Transverse colon (tissue), 4 donors: ENCODE measurements around the gene RGS21. TPM values are rescaled to one million over a fixed set of nuclear protein-coding genes. Genes with fewer than 3 reads are reported as not detected.

Source experiments
- DNase-seq: peaks from one replicate; pipeline ENCODE4 v3.0.0-alpha.2; 2019
- H3K27ac ChIP-seq, 4 donors: fragments of 200-600 bp; sonication (generic); 2 replicates each; pipeline ENCODE4 v1.5.1; 2016 to 2018; ENCODE audit warnings: inconsistent platforms in 4 of 4
- H3K27me3 ChIP-seq: fragments of 200-600 bp; sonication (generic); 2 replicates; pipeline ENCODE4 v1.5.1; 2017; ENCODE audit warnings: inconsistent platforms
- H3K36me3 ChIP-seq, 4 donors: fragments of 200-600 bp; sonication (generic); 2 replicates each; pipeline ENCODE4 v1.5.1; 2017 to 2019; ENCODE audit warnings: inconsistent platforms in 4 of 4
- H3K4me1 ChIP-seq, 4 donors: fragments of 200-600 bp; sonication (generic); 2 replicates each; pipeline ENCODE4 v1.5.1; 2017 to 2020; ENCODE audit warnings: inconsistent platforms in 4 of 4
- H3K4me3 ChIP-seq, 4 donors: fragments of 200-600 bp; sonication (generic); 1 replicate in 1 of 4; 2 replicates in 3 of 4; pipeline versions ENCODE4 v1.5.1 to v1.6.1; 2017 to 2019; ENCODE audit warnings: inconsistent platforms in 4 of 4
- H3K9me3 ChIP-seq, 2 donors: fragments of 200-600 bp; sonication (generic); 2 replicates each; pipeline ENCODE4 v1.5.1; 2017 to 2019; ENCODE audit warnings: inconsistent platforms in 2 of 2
- EP300 ChIP-seq: sonication (generic); formaldehyde crosslinking; IDR thresholded peaks from one replicate; pipeline ENCODE4 v1.6.1; 2017; ENCODE audit warnings: antibody characterized with exemption, low read depth
- POLR2A ChIP-seq: fragments of 450-650 bp; IDR thresholded peaks from one replicate; pipeline ENCODE4 v1.6.1; 2016; ENCODE audit warnings: antibody characterized with exemption, mild to moderate bottlenecking, moderate library complexity
- POLR2AphosphoS5 ChIP-seq, 3 donors: sonication (generic); formaldehyde crosslinking; IDR thresholded peaks; one replicate each; pipeline ENCODE4 v1.6.1; 2016; ENCODE audit warnings: antibody characterized with exemption in 3 of 3
- WGBS, 2 donors: methylation state at CpG; one replicate each; pipeline ENCODE4 v1.1.5; 2018; ENCODE audit warnings: low coverage in 1 of 2; 5-methylcytosine and 5-hydroxymethylcytosine counted together
- in situ Hi-C, 4 donors: fragments of 200-750 bp; cut with MboI; loops; one replicate each; pipeline versions ENCODE4 v1.15.0 to v1.15.1; 2017; ENCODE audit warnings: low sequenced_read_pairs in 3 of 4, low pct_ligation_motif_present in 1 of 4, low pct_unique_long_range_greater_than_20kb in 1 of 4
- intact Hi-C: fragments of 100-400 bp; cut with DNase I; formaldehyde crosslinking; loops from one replicate; pipeline ENCODE4 v1.15.1; 2023; ENCODE audit warnings: low total_unique reads
- total RNA-seq, 4 donors: library from RNA; depleted of rRNA; stranded (reverse); fragments of >200 nt; gene quantifications; one replicate each; pipeline ENCODE4 v1.1.0, GENCODE V29; 2016
- TF ChIP-seq, protein P1 (sequence below), 5 experiments: fragments of 200-600 bp in 3 of 5; fragments of 450-650 bp in 2 of 5; sonication (generic) in 3 of 5; IDR thresholded peaks; 1 replicate in 2 of 5; 2 replicates in 3 of 5; pipeline ENCODE4 v1.5.1; 2016 to 2017; ENCODE audit warnings: antibody characterized with exemption in 5 of 5, inconsistent platforms in 3 of 5, mild to moderate bottlenecking in 2 of 5, moderate library complexity in 1 of 5

Gene RGS21
- total RNA-seq, 4 donors from 2014 or later: not detected

- Histone ChIP-seq H3K27ac (no peak overlapping the region), H3K36me3 (no peaks in the 10 kb centered on the region), H3K4me3 (no peak overlapping the region), H3K27me3 (no peaks in the 10 kb centered on the region), H3K4me1 (no peaks in the 10 kb centered on the region), H3K9me3 (peaks cover 0 to 3% of the 10 kb centered on the region in 2 donors)
- intact Hi-C loops: no loop called here
- in situ Hi-C loops: no loop called here
- TF ChIP-seq POLR2AphosphoS5 (IDR thresholded peaks at IDR 0.05): no peak
- TF ChIP-seq EP300: no peak
- TF ChIP-seq, protein P1, sequence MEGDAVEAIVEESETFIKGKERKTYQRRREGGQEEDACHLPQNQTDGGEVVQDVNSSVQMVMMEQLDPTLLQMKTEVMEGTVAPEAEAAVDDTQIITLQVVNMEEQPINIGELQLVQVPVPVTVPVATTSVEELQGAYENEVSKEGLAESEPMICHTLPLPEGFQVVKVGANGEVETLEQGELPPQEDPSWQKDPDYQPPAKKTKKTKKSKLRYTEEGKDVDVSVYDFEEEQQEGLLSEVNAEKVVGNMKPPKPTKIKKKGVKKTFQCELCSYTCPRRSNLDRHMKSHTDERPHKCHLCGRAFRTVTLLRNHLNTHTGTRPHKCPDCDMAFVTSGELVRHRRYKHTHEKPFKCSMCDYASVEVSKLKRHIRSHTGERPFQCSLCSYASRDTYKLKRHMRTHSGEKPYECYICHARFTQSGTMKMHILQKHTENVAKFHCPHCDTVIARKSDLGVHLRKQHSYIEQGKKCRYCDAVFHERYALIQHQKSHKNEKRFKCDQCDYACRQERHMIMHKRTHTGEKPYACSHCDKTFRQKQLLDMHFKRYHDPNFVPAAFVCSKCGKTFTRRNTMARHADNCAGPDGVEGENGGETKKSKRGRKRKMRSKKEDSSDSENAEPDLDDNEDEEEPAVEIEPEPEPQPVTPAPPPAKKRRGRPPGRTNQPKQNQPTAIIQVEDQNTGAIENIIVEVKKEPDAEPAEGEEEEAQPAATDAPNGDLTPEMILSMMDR (IDR thresholded peaks at IDR 0.05): no peak
- no peak for TF ChIP-seq POLR2A
- 44 to 58% methylated on average over 1 of the region's 1 CpG for WGBS, 2 donors
- DNase-seq: no peak
Observed at GRCh38 chr1:192311281-192311680, 5.5 kb upstream of the RGS21 start.

DNA sequence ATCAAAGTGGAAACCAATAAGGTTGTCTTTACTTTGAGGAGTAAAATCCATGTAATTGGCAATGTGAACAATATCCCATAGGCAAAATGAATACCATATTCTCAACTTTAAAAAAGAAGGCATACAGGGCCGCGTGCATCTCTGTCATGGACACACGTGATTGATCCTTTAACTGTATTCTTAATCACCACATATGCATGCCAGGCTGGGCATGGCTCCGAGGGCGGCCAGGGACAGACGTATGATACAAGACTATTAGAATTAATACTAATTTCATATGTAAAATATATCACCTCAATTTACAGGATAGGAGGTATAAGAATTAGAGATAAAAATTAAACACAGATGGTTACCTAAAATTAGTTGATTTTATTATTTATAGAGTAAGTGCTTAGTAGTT lies 11.2 kb downstream of the RGS21 start:
- DNase-seq: no peak
- 91 to 98% methylated on average over 6 of the region's 6 CpGs for WGBS, 2 donors
- no peak for TF ChIP-seq POLR2A
- no peak for TF ChIP-seq EP300
- no peak for TF ChIP-seq POLR2AphosphoS5 (IDR thresholded peaks at IDR 0.05)
- TF ChIP-seq, protein P1 (IDR thresholded peaks at IDR 0.05): no peak
- in situ Hi-C loops (no loop called here), intact Hi-C loops (no loop called here)
- no peaks in the 10 kb centered on the region for H3K27me3 ChIP-seq
- H3K9me3 ChIP-seq: no peaks in the 10 kb centered on the region
- no peaks in the 10 kb centered on the region for H3K36me3 ChIP-seq
- no peak overlapping the region for H3K4me3 ChIP-seq
- no peak overlapping the region for H3K27ac ChIP-seq
- H3K4me1 ChIP-seq: no peaks in the 10 kb centered on the region

- H3K9me3 ChIP-seq: no peaks in the 10 kb centered on the region
- in situ Hi-C loops (no loop called here), intact Hi-C loops (no loop called here)
- no peak for TF ChIP-seq POLR2A
- no peak overlapping the region for H3K27ac ChIP-seq
- H3K36me3 ChIP-seq: no peaks in the 10 kb centered on the region
- no peaks in the 10 kb centered on the region for H3K27me3 ChIP-seq
- H3K4me1 ChIP-seq: no peaks in the 10 kb centered on the region
- 76 to 85% methylated on average over 6 of the region's 6 CpGs for WGBS, 2 donors
- no peak overlapping the region for H3K4me3 ChIP-seq
- DNase-seq: no peak
Observed at GRCh38 chr1:192342842-192343241, 26.1 kb downstream of the RGS21 start.

DNA sequence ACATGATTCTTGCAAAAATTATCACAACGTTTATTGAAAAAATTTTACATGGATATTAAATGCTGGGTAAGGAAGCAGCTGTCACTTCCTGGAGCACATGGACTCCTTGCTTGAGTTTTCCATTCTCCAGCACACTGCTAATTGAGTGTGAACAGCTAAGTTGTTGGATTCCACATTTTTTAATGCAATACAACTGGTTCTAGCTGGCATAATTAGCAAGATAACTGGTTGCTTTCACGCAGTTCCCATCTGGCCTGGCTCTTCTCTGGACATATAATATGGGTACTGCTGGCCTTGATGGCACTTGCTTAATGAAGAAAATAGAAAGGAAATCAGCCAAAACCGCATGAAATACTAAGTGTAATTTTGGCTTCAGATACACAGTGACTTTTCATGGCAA lies 26.6 kb downstream of the RGS21 start:
- in situ Hi-C loops: no loop called here
- 56 to 68% methylated on average over 3 of the region's 3 CpGs for WGBS, 2 donors

GRCh38 chr1:192349314-192349713 lies 32.5 kb downstream of the RGS21 start:
- Histone ChIP-seq H3K4me1 (no peaks in the 10 kb centered on the region), H3K4me3 (no peak overlapping the region), H3K27me3 (no peaks in the 10 kb centered on the region), H3K36me3 (no peaks in the 10 kb centered on the region), H3K27ac (no peak overlapping the region), H3K9me3 (no peaks in the 10 kb centered on the region)
- WGBS, 2 donors: 40 to 70% methylated on average over 1 of the region's 1 CpG
- DNase-seq: no peak
- in situ Hi-C loops (no loop called here), intact Hi-C loops (no loop called here)
- TF ChIP-seq POLR2AphosphoS5 (IDR thresholded peaks at IDR 0.05) (no peak), EP300 (no peak), POLR2A (no peak)
- TF ChIP-seq, protein P1 (IDR thresholded peaks at IDR 0.05): no peak

More for the DNA sequence above, 26.6 kb downstream of the RGS21 start:
- Histone ChIP-seq H3K27me3 (no peaks in the 10 kb centered on the region), H3K9me3 (no peaks in the 10 kb centered on the region), H3K36me3 (no peaks in the 10 kb centered on the region), H3K27ac (no peak overlapping the region), H3K4me1 (no peaks in the 10 kb centered on the region), H3K4me3 (no peak overlapping the region)
- intact Hi-C loops: no loop called here
- TF ChIP-seq POLR2A (no peak), EP300 (no peak), POLR2AphosphoS5 (IDR thresholded peaks at IDR 0.05) (no peak)
- TF ChIP-seq, protein P1 (IDR thresholded peaks at IDR 0.05): no peak
- DNase-seq: no peak
